PFSK-1 (cell line): ENCODE data around the gene INS.

ENCODE experiments used
- FOXP2 ChIP-seq: optimal IDR thresholded peaks from 2 replicates; pipeline ENCODE3; 2011; ENCODE audit warnings: borderline replicate concordance, control low read depth, inconsistent platforms; ENCODE audit not compliant: insufficient read depth; ENCODE audit errors: extremely low read length, extremely low read depth
- POLR2AphosphoS5 ChIP-seq: IDR thresholded peaks from 2 replicates; pipeline ENCODE4 v1.6.1; 2012; ENCODE audit warnings: low read depth, mild to moderate bottlenecking, control low read depth, low read length, moderate library complexity
- SIN3A ChIP-seq: IDR thresholded peaks from 2 replicates; pipeline ENCODE4 v1.6.1; 2012; ENCODE audit warnings: mild to moderate bottlenecking, low read length, moderate library complexity, borderline replicate concordance; ENCODE audit not compliant: insufficient read depth
- TAF1 ChIP-seq: IDR thresholded peaks from 2 replicates; pipeline ENCODE4 v1.6.1; 2012; ENCODE audit warnings: low read length, control low read depth, borderline replicate concordance; ENCODE audit not compliant: insufficient read depth
- TF ChIP-seq, protein P1 (sequence below), 2 experiments: IDR thresholded peaks; 2 replicates each; pipeline versions ENCODE4 v1.6.1 to v1.8.0; 2011 to 2012; ENCODE audit warnings: low read depth in 2 of 2, low read length in 2 of 2, control low read depth in 1 of 2, inconsistent platforms in 1 of 2, mild to moderate bottlenecking in 1 of 2, moderate library complexity in 1 of 2; ENCODE audit not compliant: insufficient read depth in 1 of 2

INS gene

GRCh38 chr11:2197771-2198520, 36.9 kb upstream of the INS start:
- no peak for TF ChIP-seq FOXP2
- TF ChIP-seq POLR2AphosphoS5: no peak
- no peak for TF ChIP-seq SIN3A
- TF ChIP-seq, protein P1, sequence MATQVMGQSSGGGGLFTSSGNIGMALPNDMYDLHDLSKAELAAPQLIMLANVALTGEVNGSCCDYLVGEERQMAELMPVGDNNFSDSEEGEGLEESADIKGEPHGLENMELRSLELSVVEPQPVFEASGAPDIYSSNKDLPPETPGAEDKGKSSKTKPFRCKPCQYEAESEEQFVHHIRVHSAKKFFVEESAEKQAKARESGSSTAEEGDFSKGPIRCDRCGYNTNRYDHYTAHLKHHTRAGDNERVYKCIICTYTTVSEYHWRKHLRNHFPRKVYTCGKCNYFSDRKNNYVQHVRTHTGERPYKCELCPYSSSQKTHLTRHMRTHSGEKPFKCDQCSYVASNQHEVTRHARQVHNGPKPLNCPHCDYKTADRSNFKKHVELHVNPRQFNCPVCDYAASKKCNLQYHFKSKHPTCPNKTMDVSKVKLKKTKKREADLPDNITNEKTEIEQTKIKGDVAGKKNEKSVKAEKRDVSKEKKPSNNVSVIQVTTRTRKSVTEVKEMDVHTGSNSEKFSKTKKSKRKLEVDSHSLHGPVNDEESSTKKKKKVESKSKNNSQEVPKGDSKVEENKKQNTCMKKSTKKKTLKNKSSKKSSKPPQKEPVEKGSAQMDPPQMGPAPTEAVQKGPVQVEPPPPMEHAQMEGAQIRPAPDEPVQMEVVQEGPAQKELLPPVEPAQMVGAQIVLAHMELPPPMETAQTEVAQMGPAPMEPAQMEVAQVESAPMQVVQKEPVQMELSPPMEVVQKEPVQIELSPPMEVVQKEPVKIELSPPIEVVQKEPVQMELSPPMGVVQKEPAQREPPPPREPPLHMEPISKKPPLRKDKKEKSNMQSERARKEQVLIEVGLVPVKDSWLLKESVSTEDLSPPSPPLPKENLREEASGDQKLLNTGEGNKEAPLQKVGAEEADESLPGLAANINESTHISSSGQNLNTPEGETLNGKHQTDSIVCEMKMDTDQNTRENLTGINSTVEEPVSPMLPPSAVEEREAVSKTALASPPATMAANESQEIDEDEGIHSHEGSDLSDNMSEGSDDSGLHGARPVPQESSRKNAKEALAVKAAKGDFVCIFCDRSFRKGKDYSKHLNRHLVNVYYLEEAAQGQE (IDR thresholded peaks at IDR 0.05; ENCODE audit: insufficient read depth in 1 of 2, low read depth in 2 of 2, low read length in 2 of 2): no peak
- no peak for TF ChIP-seq TAF1

GRCh38 chr11:2196970-2197770, 36.2 kb upstream of the INS start:
- TF ChIP-seq FOXP2 (no peak), SIN3A (no peak), POLR2AphosphoS5 (no peak), TAF1 (no peak)
- TF ChIP-seq, protein P1 (IDR thresholded peaks at IDR 0.05; ENCODE audit: insufficient read depth in 1 of 2, low read depth in 2 of 2, low read length in 2 of 2): no peak

DNA sequence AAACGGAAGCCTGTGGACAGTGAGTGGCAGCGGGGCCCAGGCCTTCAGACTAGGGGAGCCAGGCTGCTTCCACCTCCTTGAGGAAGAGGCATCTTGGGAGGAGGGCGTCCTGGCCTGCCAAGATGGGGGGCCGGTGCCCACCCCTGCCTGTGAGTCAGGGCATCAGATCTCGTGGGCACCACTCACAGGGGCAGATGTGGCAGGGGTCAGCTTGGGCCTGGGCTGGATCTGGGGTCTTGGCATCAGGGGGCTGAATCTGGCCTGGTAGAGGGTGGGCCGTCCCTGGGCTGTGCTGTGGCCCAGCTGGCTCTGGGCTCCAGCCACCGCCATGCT, 34.7 kb upstream of the INS start:
- TF ChIP-seq, protein P1 (IDR thresholded peaks at IDR 0.05; ENCODE audit: insufficient read depth in 1 of 2, low read depth in 2 of 2, low read length in 2 of 2): no peak
- TF ChIP-seq SIN3A: no peak
- TF ChIP-seq FOXP2: no peak
- TF ChIP-seq POLR2AphosphoS5: no peak
- TF ChIP-seq TAF1: no peak

GRCh38 chr11:2194877-2195755, 34.1 kb upstream of the INS start:
- TF ChIP-seq FOXP2 (no peak), SIN3A (no peak), TAF1 (no peak), POLR2AphosphoS5 (no peak)
- TF ChIP-seq, protein P1 (IDR thresholded peaks at IDR 0.05; ENCODE audit: insufficient read depth in 1 of 2, low read depth in 2 of 2, low read length in 2 of 2): no peak
